Smooth muscle cell (in vitro differentiated cells): ENCODE data around the gene RIMKLA. TPM values are rescaled to one million over a fixed set of nuclear protein-coding genes. Genes with fewer than 3 reads are reported as not detected.

Source experiments
- DNase-seq: peaks from one replicate; lab custom pipeline; 2025; ENCODE audit not compliant: unreplicated experiment; lab: John Stamatoyannopoulos, UW
- H2AFZ ChIP-seq: fragments of 200-600 bp; sonication (generic); 2 replicates; pipeline ENCODE4 v1.6.0; 2016; ENCODE audit warnings: antibody characterized with exemption, low read depth, mild to moderate bottlenecking
- H3F3A ChIP-seq: fragments of 200-600 bp; sonication (generic); 2 replicates; pipeline ENCODE4 v1.6.0; 2017; ENCODE audit warnings: antibody characterized with exemption, low read depth
- H3K27ac ChIP-seq: fragments of 200-600 bp; sonication (generic); 2 replicates; pipeline ENCODE4 v1.5.1; 2016; ENCODE audit warnings: low read depth, mild to moderate bottlenecking
- H3K27me3 ChIP-seq: fragments of 200-600 bp; sonication (generic); 2 replicates; pipeline ENCODE4 v1.6.1; 2016; ENCODE audit warnings: low read depth, mild to moderate bottlenecking
- H3K36me3 ChIP-seq: fragments of 200-600 bp; sonication (generic); 2 replicates; pipeline ENCODE4 v1.5.1; 2016; ENCODE audit warnings: low read depth
- H3K4me1 ChIP-seq: fragments of 200-600 bp; sonication (generic); 2 replicates; pipeline ENCODE4 v1.5.1; 2016; ENCODE audit warnings: low read depth
- H3K4me2 ChIP-seq: fragments of 200-600 bp; sonication (generic); 2 replicates; pipeline ENCODE4 v1.6.0; 2016; ENCODE audit warnings: mild to moderate bottlenecking
- H3K4me3 ChIP-seq: fragments of 200-600 bp; sonication (generic); 2 replicates; pipeline ENCODE4 v1.5.1; 2016; ENCODE audit warnings: mild to moderate bottlenecking
- H3K79me2 ChIP-seq: fragments of 200-600 bp; sonication (generic); 2 replicates; pipeline ENCODE4 v1.6.0; 2016; ENCODE audit warnings: low read depth, mild to moderate bottlenecking
- H3K9ac ChIP-seq: fragments of 200-600 bp; sonication (generic); 2 replicates; pipeline ENCODE4 v1.6.0; 2016; ENCODE audit warnings: low read depth
- H3K9me3 ChIP-seq: fragments of 200-600 bp; sonication (generic); replicated peaks from 2 replicates; pipeline ENCODE4 v1.5.1; 2016; ENCODE audit warnings: low read depth
- H4K20me1 ChIP-seq: fragments of 200-600 bp; sonication (generic); 2 replicates; pipeline ENCODE4 v1.6.0; 2016; ENCODE audit warnings: low read depth
- CTCF ChIP-seq: fragments of 200-600 bp; sonication (generic); IDR thresholded peaks from 2 replicates; pipeline ENCODE4 v1.5.1; 2017; ENCODE audit warnings: borderline replicate concordance, mild to moderate bottlenecking, antibody characterized with exemption; ENCODE audit not compliant: insufficient read depth, poor library complexity, severe bottlenecking
- WGBS: methylation state at CpG from one replicate; pipeline ENCODE4 v1.1.7; 2016; ENCODE audit warnings: low lambda C conversion rate; 5-methylcytosine and 5-hydroxymethylcytosine counted together
- polyA plus RNA-seq: library from polyadenylated mRNA; unstranded; fragments of >200 nt; fragmentation: Nextera tagmentation; extraction: Ambion mirVana; gene quantifications from 2 replicates; pipeline ENCODE4 v1.2.1, GENCODE V29; 2016
- total RNA-seq: library from RNA; depleted of rRNA; stranded (reverse); fragments of >200 nt; gene quantifications from 2 replicates; pipeline ENCODE4 v1.2.3, GENCODE V29; 2014

The RIMKLA gene
- total and polyA plus RNA-seq, 2 experiments from 2014 or later = 0.04 to 0.25 TPM

- H3K9ac ChIP-seq = no peak overlapping the region
- H3K4me1 ChIP-seq = no peaks in the 10 kb centered on the region
- H2AFZ ChIP-seq = no peak overlapping the region
- TF ChIP-seq CTCF = no peak
- no peaks in the 10 kb centered on the region for H3K9me3 ChIP-seq
- DNase-seq = no peak
- H3K4me2 ChIP-seq = no peak overlapping the region
- H3K27me3 ChIP-seq = no peaks in the 10 kb centered on the region
- H3F3A ChIP-seq = peaks cover 3% of the 10 kb centered on the region
- no peaks in the 10 kb centered on the region for H3K79me2 ChIP-seq
- no peak overlapping the region for H3K4me3 ChIP-seq
- H3K27ac ChIP-seq = no peak overlapping the region
- WGBS = 83% methylated on average over 2 of the region's 2 CpGs
- H4K20me1 ChIP-seq = no peaks in the 10 kb centered on the region
- H3K36me3 ChIP-seq = no peaks in the 10 kb centered on the region
Observed at GRCh38 chr1:42466030-42466429, 85.4 kb downstream of the RIMKLA start.

GRCh38 chr1:42469727-42470126 is 89.1 kb downstream of the RIMKLA start:
- H3K4me2 ChIP-seq = no peak overlapping the region
- no peak overlapping the region for H3K27ac ChIP-seq
- no peak overlapping the region for H2AFZ ChIP-seq
- H3K27me3 ChIP-seq = no peaks in the 10 kb centered on the region
- H3K4me1 ChIP-seq = no peaks in the 10 kb centered on the region
- no peak for TF ChIP-seq CTCF
- H3K9me3 ChIP-seq = no peaks in the 10 kb centered on the region
- no peaks in the 10 kb centered on the region for H3K36me3 ChIP-seq
- H3K79me2 ChIP-seq = no peaks in the 10 kb centered on the region
- H3K4me3 ChIP-seq = no peak overlapping the region
- no peak overlapping the region for H3K9ac ChIP-seq
- DNase-seq = no peak
- no peaks in the 10 kb centered on the region for H3F3A ChIP-seq
- H4K20me1 ChIP-seq = no peaks in the 10 kb centered on the region
- 86% methylated on average over 2 of the region's 2 CpGs for WGBS

Other genes with a start within 250 kb of the RIMKLA start
- gene GUCA2B, start 227.4 kb upstream of the RIMKLA start, total RNA-seq = not detected in 2 replicates
- gene GUCA2B, start 227.4 kb upstream of the RIMKLA start, polyA plus RNA-seq = not detected in 2 replicates
- not detected in 2 replicates for gene GUCA2A, start 216.0 kb upstream of the RIMKLA start, total RNA-seq
- not detected in 2 replicates for gene GUCA2A, start 216.0 kb upstream of the RIMKLA start, polyA plus RNA-seq
- 35.2 and 40.9 TPM in 2 replicates for gene FOXJ3, start 45.6 kb upstream of the RIMKLA start, total RNA-seq
- 19.3 and 20.1 TPM in 2 replicates for gene FOXJ3, start 45.6 kb upstream of the RIMKLA start, polyA plus RNA-seq
- gene ZMYND12, start 75.2 kb downstream of the RIMKLA start, total RNA-seq = 1.8 and 2.2 TPM in 2 replicates
- gene ZMYND12, start 75.2 kb downstream of the RIMKLA start, polyA plus RNA-seq = 0.46 and 1.5 TPM in 2 replicates
- 40.8 and 42.6 TPM in 2 replicates for gene PPCS, start 75.8 kb downstream of the RIMKLA start, total RNA-seq
- 73.3 and 80.6 TPM in 2 replicates for gene PPCS, start 75.8 kb downstream of the RIMKLA start, polyA plus RNA-seq
- gene CCDC30, start 82.5 kb downstream of the RIMKLA start, total RNA-seq = 0.67 and 1.6 TPM in 2 replicates
- gene CCDC30, start 82.5 kb downstream of the RIMKLA start, polyA plus RNA-seq = 1.2 and 1.8 TPM in 2 replicates